T-helper 1 cell treated with Interleukin-12 subunit alpha and Interleukin-12 subunit beta and Interleukin-4 antibody, amounts not matched to agents 30 μg/mL and 1 μg/mL, for 36 hours (primary cell): ENCODE measurements around the gene FMNL3.
"Not testable (repeated sequence)": the region's sequence is repeated elsewhere in the genome, so short reads cannot be mapped to it uniquely, and the experiment has no call there.

Experiments used
- H3K27ac Mint-ChIP-seq: one replicate; pipeline ENCODE4 v1.8.0; 2021; ENCODE audit warnings: mild to moderate bottlenecking, mixed read lengths
- H3K27me3 Mint-ChIP-seq: one replicate; pipeline ENCODE4 v1.8.0; 2021; ENCODE audit warnings: low read depth, mixed read lengths
- H3K36me3 Mint-ChIP-seq: one replicate; pipeline ENCODE4 v1.8.0; 2021; ENCODE audit warnings: low read depth, mixed read lengths
- H3K4me1 Mint-ChIP-seq: one replicate; pipeline ENCODE4 v1.8.0; 2021; ENCODE audit warnings: low read depth, mixed read lengths
- H3K4me3 Mint-ChIP-seq: one replicate; pipeline ENCODE4 v1.8.0; 2021; ENCODE audit warnings: mild to moderate bottlenecking, moderate library complexity, mixed read lengths
- H3K9me3 Mint-ChIP-seq: one replicate; pipeline ENCODE4 v1.8.0; 2021; ENCODE audit warnings: mixed read lengths

Gene FMNL3

GRCh38 chr12:49610785-49611184 lies 96.4 kb downstream of the FMNL3 start:
- not testable (repeated sequence) for H3K36me3 Mint-ChIP-seq, H3K27ac Mint-ChIP-seq, H3K4me1 Mint-ChIP-seq, H3K4me3 Mint-ChIP-seq
- peaks cover 13% of the 10 kb centered on the region for H3K27me3 Mint-ChIP-seq
- peaks cover 15% of the 10 kb centered on the region for H3K9me3 Mint-ChIP-seq

GRCh38 chr12:49609875-49610154 lies 97.4 kb downstream of the FMNL3 start:
- H3K27ac Mint-ChIP-seq, result no peak overlapping the region
- no peak overlapping the region for H3K4me3 Mint-ChIP-seq
- H3K27me3 Mint-ChIP-seq, result peaks cover 10% of the 10 kb centered on the region
- no peaks in the 10 kb centered on the region for H3K4me1 Mint-ChIP-seq
- peaks cover 15% of the 10 kb centered on the region for H3K9me3 Mint-ChIP-seq
- peaks cover 3% of the 10 kb centered on the region for H3K36me3 Mint-ChIP-seq

DNA sequence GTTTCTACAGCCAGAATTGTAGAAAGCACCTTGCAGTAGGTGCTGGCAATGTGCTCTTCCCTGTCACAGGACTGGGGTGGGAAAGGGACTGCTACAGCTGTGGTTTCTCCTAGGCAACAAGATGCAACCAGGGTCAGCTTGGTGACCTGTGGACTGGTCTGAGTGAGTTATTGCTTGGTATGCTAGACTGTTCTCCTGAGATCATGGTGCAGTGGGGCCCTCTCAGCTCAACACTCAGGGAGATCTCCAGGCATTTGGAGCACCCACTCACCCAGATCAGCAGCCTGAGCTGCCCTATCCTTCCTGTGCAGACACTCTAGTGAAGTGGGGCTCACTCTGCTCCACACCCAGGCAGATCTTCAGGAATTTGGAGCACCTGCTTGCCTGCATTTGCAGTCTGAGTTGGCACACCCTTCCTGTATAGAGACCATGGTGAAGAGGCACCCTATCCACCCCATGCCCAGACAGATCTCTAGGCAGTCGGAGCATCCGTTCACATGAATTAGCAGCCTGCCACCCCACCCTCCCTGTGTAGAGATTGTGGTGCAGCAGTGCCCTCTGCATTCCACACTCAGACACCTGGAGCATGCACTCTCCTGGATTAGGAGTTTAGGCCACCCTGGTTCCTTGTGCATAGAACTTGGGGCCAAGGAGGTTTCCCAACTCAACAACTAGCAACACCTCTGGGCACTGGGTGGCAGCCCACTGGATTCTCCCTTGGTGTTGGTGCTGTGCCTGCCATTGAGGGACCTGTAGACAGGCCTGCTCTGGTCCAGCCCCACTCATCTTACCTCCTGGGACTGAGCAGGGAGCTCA lies 97.9 kb downstream of the FMNL3 start:
- H3K9me3 Mint-ChIP-seq, result peaks cover 13% of the 10 kb centered on the region
- no peak overlapping the region for H3K4me3 Mint-ChIP-seq

DNA sequence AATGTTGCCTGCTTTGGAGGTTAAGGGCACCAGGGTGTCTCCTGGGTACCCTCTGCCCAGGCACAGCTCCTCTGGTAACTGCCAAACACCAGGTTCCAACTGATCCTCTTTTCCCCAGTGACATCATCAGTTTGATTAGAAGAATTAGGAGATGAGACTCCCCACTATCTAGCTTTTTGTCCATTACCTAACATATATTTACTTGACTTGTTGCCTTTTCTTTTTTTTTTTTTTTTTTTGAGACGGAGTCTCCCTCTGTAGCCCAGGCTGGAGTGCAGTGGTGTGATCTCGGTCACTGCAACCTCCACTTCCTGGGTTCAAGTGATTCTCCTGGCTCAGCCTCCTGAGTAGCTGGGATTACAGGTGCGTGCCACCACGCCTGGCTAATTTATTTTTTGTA lies 101.7 kb downstream of the FMNL3 start, which contains the start of gene FAM186B:
TSS of gene FAM186B (minus strand) at position 101 of the 400 bp plus-strand sequence. CDS start 162 bp downstream, outside the sequence.
- not testable (repeated sequence) for H3K4me1 Mint-ChIP-seq, H3K27me3 Mint-ChIP-seq, H3K36me3 Mint-ChIP-seq, H3K4me3 Mint-ChIP-seq, H3K9me3 Mint-ChIP-seq, H3K27ac Mint-ChIP-seq

More for the DNA sequence above, 97.9 kb downstream of the FMNL3 start:
- Mint-ChIP-seq H3K27ac (no peak overlapping the region), H3K27me3 (peaks cover 8% of the 10 kb centered on the region), H3K4me1 (no peaks in the 10 kb centered on the region), H3K36me3 (peaks cover 3% of the 10 kb centered on the region)

- peaks cover 6% of the 10 kb centered on the region for H3K27me3 Mint-ChIP-seq
- no peak overlapping the region for H3K27ac Mint-ChIP-seq
- H3K9me3 Mint-ChIP-seq, result peaks cover 2% of the 10 kb centered on the region
- H3K36me3 Mint-ChIP-seq, result no peaks in the 10 kb centered on the region
- H3K4me3 Mint-ChIP-seq, result no peak overlapping the region
- H3K4me1 Mint-ChIP-seq, result no peaks in the 10 kb centered on the region
These were observed 102.3 kb downstream of the FMNL3 start for GRCh38 chr12:49604856-49605255.

- Mint-ChIP-seq H3K36me3 (no peaks in the 10 kb centered on the region), H3K9me3 (no peaks in the 10 kb centered on the region), H3K27ac (no peak overlapping the region), H3K27me3 (peaks cover 6% of the 10 kb centered on the region), H3K4me1 (no peaks in the 10 kb centered on the region), H3K4me3 (no peak overlapping the region)
These were observed 103.5 kb downstream of the FMNL3 start for GRCh38 chr12:49603721-49604120.

DNA sequence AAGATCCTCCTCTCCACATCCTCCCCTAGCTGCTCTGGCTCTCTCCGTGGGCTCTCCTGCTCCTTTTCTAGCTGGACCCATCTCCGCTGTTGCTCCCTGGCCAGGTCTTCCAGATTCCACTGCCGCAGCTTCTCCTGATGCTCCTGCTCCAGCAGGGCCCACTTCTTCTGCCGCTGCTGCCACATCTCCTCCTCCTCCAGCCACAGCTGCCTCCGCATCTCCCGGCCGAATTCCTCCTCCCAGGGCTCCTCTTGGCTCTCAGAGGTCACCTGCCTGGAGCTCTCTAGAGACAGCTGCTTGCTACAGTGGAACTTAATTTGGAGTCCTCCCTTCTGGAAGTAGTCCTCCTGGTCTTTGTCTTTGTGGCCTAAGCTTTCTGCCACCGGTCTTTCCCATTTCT lies 107.2 kb downstream of the FMNL3 start:
- no peak overlapping the region for H3K27ac Mint-ChIP-seq
- no peaks in the 10 kb centered on the region for H3K9me3 Mint-ChIP-seq
- no peak overlapping the region for H3K4me3 Mint-ChIP-seq
- H3K27me3 Mint-ChIP-seq, result no peaks in the 10 kb centered on the region
- H3K36me3 Mint-ChIP-seq, result no peaks in the 10 kb centered on the region
- no peaks in the 10 kb centered on the region for H3K4me1 Mint-ChIP-seq

- no peaks in the 10 kb centered on the region for H3K9me3 Mint-ChIP-seq
These were observed 108.7 kb downstream of the FMNL3 start for GRCh38 chr12:49598527-49598926.

DNA sequence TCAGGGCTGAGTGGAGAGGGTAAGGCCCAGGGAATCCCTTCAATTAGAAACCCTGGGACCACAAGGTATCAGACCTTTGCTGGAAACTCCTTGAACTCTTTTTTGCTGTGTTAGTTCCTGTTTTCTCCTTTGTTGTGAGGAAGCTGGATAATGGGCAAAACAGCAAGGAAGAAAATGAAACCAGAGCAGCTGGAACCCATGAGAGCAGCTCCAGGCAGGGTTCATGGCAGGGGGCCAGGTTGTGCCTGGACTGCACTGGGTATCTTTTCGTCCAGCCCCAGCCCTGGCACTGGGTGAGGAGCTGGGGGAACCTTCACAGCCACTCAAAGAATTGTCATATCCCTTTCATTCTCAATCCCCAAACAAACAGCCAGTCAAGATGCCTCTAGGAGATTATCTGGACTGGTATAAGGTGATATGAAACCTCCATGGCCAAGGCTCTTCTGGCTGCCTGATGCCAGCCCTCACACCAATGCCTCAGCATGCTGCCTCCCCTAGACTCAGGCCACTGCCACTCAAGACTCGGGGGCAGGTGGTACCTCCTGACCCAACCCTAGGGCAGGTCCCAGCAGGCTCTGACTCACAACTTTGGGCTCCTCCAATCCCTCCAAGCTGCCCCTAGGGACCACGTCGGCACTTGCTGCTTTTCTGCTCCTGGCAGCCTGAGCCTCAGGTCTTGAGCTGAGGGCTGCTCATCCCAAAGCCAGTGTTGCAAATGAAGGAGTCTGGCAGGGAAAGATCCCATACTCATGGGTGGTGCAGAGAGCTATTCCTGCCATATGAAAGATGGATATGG lies 118.3 kb downstream of the FMNL3 start:
- Mint-ChIP-seq H3K9me3 (peaks cover 5% of the 10 kb centered on the region), H3K27ac (no peak overlapping the region), H3K36me3 (peaks cover 10% of the 10 kb centered on the region), H3K4me3 (no peak overlapping the region), H3K27me3 (no peaks in the 10 kb centered on the region), H3K4me1 (no peaks in the 10 kb centered on the region)

More at GRCh38 chr12:49598527-49598926, 108.7 kb downstream of the FMNL3 start:
- H3K4me1 Mint-ChIP-seq, result no peaks in the 10 kb centered on the region
- H3K36me3 Mint-ChIP-seq, result no peaks in the 10 kb centered on the region
- H3K27ac Mint-ChIP-seq, result peak overlapping the region; percentile 39
- H3K27me3 Mint-ChIP-seq, result no peaks in the 10 kb centered on the region
- no peak overlapping the region for H3K4me3 Mint-ChIP-seq

- no peaks in the 10 kb centered on the region for H3K4me1 Mint-ChIP-seq
- no peak overlapping the region for H3K27ac Mint-ChIP-seq
- peaks cover 10% of the 10 kb centered on the region for H3K36me3 Mint-ChIP-seq
- no peak overlapping the region for H3K4me3 Mint-ChIP-seq
- no peaks in the 10 kb centered on the region for H3K27me3 Mint-ChIP-seq
- H3K9me3 Mint-ChIP-seq, result peaks cover 5% of the 10 kb centered on the region
These were observed 118.9 kb downstream of the FMNL3 start for GRCh38 chr12:49588281-49588680.

GRCh38 chr12:49587174-49587908 lies 119.9 kb downstream of the FMNL3 start:
- peaks cover 5% of the 10 kb centered on the region for H3K9me3 Mint-ChIP-seq
- no peak overlapping the region for H3K4me3 Mint-ChIP-seq
- no peaks in the 10 kb centered on the region for H3K27me3 Mint-ChIP-seq
- no peak overlapping the region for H3K27ac Mint-ChIP-seq
- H3K36me3 Mint-ChIP-seq, result peaks cover 10% of the 10 kb centered on the region
- no peaks in the 10 kb centered on the region for H3K4me1 Mint-ChIP-seq
